ENCODE results near the gene ADAMTSL5.

DNA sequence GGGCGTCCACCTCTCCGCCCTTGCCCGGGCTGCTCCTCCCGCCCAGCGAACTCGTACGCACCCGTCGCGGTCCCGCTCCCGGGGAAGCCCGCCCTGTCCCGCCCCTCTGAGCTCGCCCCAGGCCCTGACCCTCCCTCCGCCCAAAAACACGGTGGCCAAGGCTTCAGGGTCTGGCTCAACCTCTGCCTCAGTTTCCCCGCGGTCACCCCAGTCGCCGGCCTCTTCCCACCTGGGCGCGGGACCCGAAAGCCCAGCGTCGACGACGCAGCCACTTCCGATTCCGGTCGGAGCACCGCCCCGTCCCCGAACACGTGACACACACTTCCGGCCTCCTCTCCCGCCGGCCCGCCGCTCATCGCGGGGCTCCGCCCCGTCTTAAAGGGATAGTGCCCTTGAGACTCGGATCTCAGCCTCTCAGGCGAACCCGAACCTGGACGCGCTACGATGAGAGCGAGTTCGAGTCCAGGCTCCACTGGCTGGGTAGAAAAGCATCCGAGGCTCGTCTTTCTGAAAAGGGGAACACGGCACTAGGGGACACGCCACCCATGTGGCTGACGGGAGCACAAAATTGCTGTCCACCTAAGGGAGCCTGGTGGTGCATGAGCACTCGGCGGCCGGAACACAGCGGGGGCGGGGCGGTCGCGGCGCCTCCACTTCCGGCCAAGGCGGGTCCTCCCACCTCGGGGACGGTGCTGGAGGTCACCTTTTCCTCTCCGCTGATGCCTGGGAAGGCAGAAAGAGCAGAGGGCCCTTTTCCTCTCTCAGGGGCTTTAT lies 33.7 kb downstream of the ADAMTSL5 start, which contains the start of gene C19orf25:
- TF ChIP-seq, protein P1, sequence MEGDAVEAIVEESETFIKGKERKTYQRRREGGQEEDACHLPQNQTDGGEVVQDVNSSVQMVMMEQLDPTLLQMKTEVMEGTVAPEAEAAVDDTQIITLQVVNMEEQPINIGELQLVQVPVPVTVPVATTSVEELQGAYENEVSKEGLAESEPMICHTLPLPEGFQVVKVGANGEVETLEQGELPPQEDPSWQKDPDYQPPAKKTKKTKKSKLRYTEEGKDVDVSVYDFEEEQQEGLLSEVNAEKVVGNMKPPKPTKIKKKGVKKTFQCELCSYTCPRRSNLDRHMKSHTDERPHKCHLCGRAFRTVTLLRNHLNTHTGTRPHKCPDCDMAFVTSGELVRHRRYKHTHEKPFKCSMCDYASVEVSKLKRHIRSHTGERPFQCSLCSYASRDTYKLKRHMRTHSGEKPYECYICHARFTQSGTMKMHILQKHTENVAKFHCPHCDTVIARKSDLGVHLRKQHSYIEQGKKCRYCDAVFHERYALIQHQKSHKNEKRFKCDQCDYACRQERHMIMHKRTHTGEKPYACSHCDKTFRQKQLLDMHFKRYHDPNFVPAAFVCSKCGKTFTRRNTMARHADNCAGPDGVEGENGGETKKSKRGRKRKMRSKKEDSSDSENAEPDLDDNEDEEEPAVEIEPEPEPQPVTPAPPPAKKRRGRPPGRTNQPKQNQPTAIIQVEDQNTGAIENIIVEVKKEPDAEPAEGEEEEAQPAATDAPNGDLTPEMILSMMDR (IDR thresholded peaks at IDR 0.05 in 8 of 11, conservative IDR thresholded peaks at IDR 0.05 in 3 of 11): peak in 1 of 11 experiments; percentile 15
- peak in 2 of 3 donors; percentile 37 to 61 for TF ChIP-seq POLR2A (IDR thresholded peaks at IDR 0.05)
- TF ChIP-seq POLR2AphosphoS5 (IDR thresholded peaks at IDR 0.05): peak; percentile 95 to 96 (median 95)

All from spleen (tissue), 7 donors.